OCI-M1 (cell line): ENCODE data around the gene GRIK1.
A peak's percentile ranks its signal among the peaks of the same experiment; 100 is the strongest.
"Not testable (repeated sequence)": the region's sequence is repeated elsewhere in the genome, so short reads cannot be mapped to it uniquely, and the experiment has no call there.

Experiments used
- DNase-seq: peaks from one replicate; lab custom pipeline; 2025; lab: John Stamatoyannopoulos, UW

GRIK1 gene

GRCh38 chr21:29610779-29611360 is 328.9 kb downstream of the GRIK1 start:
- DNase-seq = no peak

GRCh38 chr21:29606613-29607012 is 333.2 kb downstream of the GRIK1 start:
- DNase-seq = no peak

- DNase-seq = not testable (repeated sequence)
These were observed 334.6 kb downstream of the GRIK1 start for GRCh38 chr21:29605219-29605618.

- DNase-seq = no peak
These were observed 335.7 kb downstream of the GRIK1 start for GRCh38 chr21:29604076-29604475.

GRCh38 chr21:29601047-29601446 is 338.7 kb downstream of the GRIK1 start:
- no peak for DNase-seq

GRCh38 chr21:29586696-29587095 is 353.1 kb downstream of the GRIK1 start:
- no peak for DNase-seq

GRCh38 chr21:29585462-29585861 is 354.3 kb downstream of the GRIK1 start:
- no peak for DNase-seq

GRCh38 chr21:29583424-29583924 is 356.3 kb downstream of the GRIK1 start:
- DNase-seq = no peak

GRCh38 chr21:29582855-29583254 is 356.9 kb downstream of the GRIK1 start:
- no peak for DNase-seq

GRCh38 chr21:29581393-29581792 is 358.4 kb downstream of the GRIK1 start:
- no peak for DNase-seq

- no peak for DNase-seq
These were observed 359.0 kb downstream of the GRIK1 start for GRCh38 chr21:29580732-29581285.

GRCh38 chr21:29578306-29578705 is 361.5 kb downstream of the GRIK1 start:
- no peak for DNase-seq

GRCh38 chr21:29571949-29572348 is 367.8 kb downstream of the GRIK1 start:
- DNase-seq = peak; percentile 6

- DNase-seq = peak; percentile 25
These were observed 371.6 kb downstream of the GRIK1 start for GRCh38 chr21:29568020-29568697.

GRCh38 chr21:29557931-29558725 is 381.7 kb downstream of the GRIK1 start:
- no peak for DNase-seq

GRCh38 chr21:29557200-29557599 is 382.6 kb downstream of the GRIK1 start:
- no peak for DNase-seq

- no peak for DNase-seq
These were observed 384.2 kb downstream of the GRIK1 start for GRCh38 chr21:29555601-29556000.

- no peak for DNase-seq
These were observed 389.6 kb downstream of the GRIK1 start for GRCh38 chr21:29550205-29550604.

- DNase-seq = no peak
These were observed 390.2 kb downstream of the GRIK1 start for GRCh38 chr21:29549614-29550013.

- DNase-seq = no peak
These were observed 391.8 kb downstream of the GRIK1 start for GRCh38 chr21:29547998-29548397.

GRCh38 chr21:29546071-29546470 is 393.7 kb downstream of the GRIK1 start:
- no peak for DNase-seq

- DNase-seq = no peak
These were observed 399.5 kb downstream of the GRIK1 start for GRCh38 chr21:29540289-29540688.

GRCh38 chr21:29538115-29538514 is 401.7 kb downstream of the GRIK1 start:
- no peak for DNase-seq
